Stimulated activated CD8-positive, alpha-beta memory T cell treated with anti-CD3 and anti-CD28 coated beads, Interleukin-12 subunit alpha, Interleukin-12 subunit beta, amount 100 ng/mL, for 24 hours (primary cell): Measurements from ENCODE around the gene NECAP2.
"Not testable (repeated sequence)": the region's sequence is repeated elsewhere in the genome, so short reads cannot be mapped to it uniquely, and the experiment has no call there.

Experiments
- DNase-seq: peaks from one replicate; pipeline ENCODE4 v3.0.0-alpha.2; 2020; ENCODE audit errors: extremely low read depth

Gene NECAP2

DNA sequence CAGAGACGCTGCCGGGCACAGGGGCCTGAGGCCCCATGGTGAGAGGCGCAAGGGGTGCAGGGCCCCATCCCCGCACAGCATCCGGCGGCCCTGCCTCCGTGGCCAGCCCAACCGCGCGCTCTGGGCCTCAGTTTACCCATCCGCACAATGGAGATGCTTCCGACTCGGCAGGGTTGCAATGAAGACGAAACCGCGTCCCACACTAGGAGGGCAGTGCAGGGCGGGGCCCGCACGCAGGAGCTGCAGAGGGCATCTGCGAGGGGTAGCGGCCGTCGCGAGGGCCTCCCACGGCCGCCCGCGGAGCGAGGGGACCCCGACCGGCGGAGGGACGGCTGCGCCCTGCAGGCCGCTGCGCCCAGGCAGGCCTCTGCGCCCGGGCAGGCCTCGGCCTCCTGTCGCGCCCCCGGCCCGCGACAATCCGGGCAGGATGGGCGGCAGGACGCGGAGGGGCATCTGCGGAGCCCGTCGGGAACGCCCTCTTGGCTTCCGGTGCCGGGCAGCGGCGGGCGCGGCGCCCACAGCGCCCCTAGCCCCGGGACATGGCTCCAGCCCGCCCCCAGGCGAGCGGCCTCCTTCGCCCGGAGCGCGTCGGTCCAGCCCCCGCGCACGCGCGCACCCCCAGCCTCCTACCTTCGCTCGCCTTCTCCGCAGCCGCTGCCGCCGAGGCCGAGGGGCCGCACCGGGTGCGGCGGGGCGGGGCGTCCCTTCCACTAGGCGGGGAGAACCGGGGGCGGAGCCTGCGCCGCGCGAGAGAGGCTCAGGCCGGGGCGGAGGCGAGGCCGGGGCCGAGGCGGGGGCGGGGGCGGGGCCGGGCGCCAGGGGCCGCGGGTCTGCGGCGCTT lies 58.3 kb downstream of the NECAP2 start:
- peak; percentile 52 for DNase-seq

- not testable (repeated sequence) for DNase-seq
Observed at GRCh38 chr1:16500466-16500865, 59.9 kb downstream of the NECAP2 start.

GRCh38 chr1:16500975-16501374 lies 60.5 kb downstream of the NECAP2 start:
- not testable (repeated sequence) for DNase-seq

- not testable (repeated sequence) for DNase-seq
Observed at GRCh38 chr1:16501446-16501845, 60.9 kb downstream of the NECAP2 start.

GRCh38 chr1:16503494-16503893 lies 63.0 kb downstream of the NECAP2 start:
- no peak for DNase-seq

- DNase-seq, result not testable (repeated sequence)
Observed at GRCh38 chr1:16505870-16506269, 65.3 kb downstream of the NECAP2 start.

DNA sequence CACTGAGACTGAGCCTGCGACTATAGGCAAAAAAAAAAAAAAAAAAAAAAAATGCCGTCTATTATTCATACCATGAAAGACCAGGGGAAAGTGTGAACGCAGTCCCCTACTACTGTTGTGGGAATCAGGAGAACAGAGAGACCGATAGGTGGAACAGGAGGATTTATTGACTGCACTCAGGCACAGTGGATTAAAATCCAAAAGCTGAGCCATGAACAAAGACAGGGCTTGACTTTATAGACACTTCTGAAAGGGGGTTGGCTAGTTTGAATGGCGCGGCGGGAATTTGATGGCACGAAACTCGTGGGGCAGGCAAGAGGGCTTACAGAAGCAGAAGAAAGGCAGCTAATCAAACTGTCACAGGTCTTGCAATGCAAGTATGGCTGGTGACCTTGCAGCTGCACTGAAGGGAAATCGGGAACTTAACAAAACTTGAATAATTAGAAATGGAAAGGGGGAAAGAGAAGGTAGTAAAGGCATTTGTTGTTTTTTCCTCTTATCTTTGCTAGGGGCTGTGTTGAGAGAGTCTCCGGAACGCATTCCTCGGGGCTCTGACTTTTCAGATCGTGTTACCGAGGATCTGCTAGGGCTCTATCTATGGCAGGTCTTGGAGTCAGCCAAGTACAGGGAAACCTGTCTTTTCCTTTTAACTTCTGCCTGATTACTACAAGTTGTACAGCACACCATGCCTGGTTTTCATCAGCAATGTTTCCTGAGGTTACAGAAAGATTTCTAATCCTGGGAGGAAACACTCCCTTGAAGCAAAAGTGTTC lies 66.0 kb downstream of the NECAP2 start:
- not testable (repeated sequence) for DNase-seq

- DNase-seq, result not testable (repeated sequence)
Observed at GRCh38 chr1:16508861-16509445, 68.4 kb downstream of the NECAP2 start.
